Suprapubic skin (tissue), 4 donors: Measurements from ENCODE around the gene BMP8A. TPM values are rescaled to one million over a fixed set of nuclear protein-coding genes. Genes with fewer than 3 reads are reported as not detected.

ENCODE experiments used
- DNase-seq, 2 donors: peaks; one replicate each; pipeline ENCODE4 v3.0.0-alpha.2; 2019; ENCODE audit warnings: low spot score in 2 of 2
- H3K27ac ChIP-seq: fragments of 200-600 bp; sonication (generic); one replicate; pipeline ENCODE4 v1.5.1; 2019
- H3K27me3 ChIP-seq: fragments of 200-600 bp; sonication (generic); one replicate; pipeline ENCODE4 v1.5.1; 2019
- H3K36me3 ChIP-seq: fragments of 200-600 bp; sonication (generic); one replicate; pipeline ENCODE4 v1.5.1; 2019
- H3K4me1 ChIP-seq: fragments of 200-600 bp; sonication (generic); one replicate; pipeline ENCODE4 v1.5.1; 2019
- H3K4me3 ChIP-seq: fragments of 200-600 bp; sonication (generic); one replicate; pipeline ENCODE4 v1.5.1; 2019; ENCODE audit warnings: mild to moderate bottlenecking
- H3K9me3 ChIP-seq: fragments of 200-600 bp; sonication (generic); one replicate; pipeline ENCODE4 v1.5.1; 2019
- CTCF ChIP-seq, 2 donors: fragments of 200-600 bp in 1 of 2; fragments of 450-650 bp in 1 of 2; sonication (generic) in 1 of 2; IDR thresholded peaks; one replicate each; pipeline ENCODE4 v1.5.1; 2016 to 2019; ENCODE audit warnings: antibody characterized with exemption in 2 of 2, mild to moderate bottlenecking in 1 of 2, moderate library complexity in 1 of 2
- EP300 ChIP-seq: sonication (generic); formaldehyde crosslinking; IDR thresholded peaks from one replicate; pipeline ENCODE4 v1.6.1; 2017; ENCODE audit warnings: antibody characterized with exemption
- POLR2A ChIP-seq, 2 donors: fragments of 450-650 bp; IDR thresholded peaks; one replicate each; pipeline ENCODE4 v1.6.1; 2017; ENCODE audit warnings: antibody characterized with exemption in 2 of 2, mild to moderate bottlenecking in 2 of 2, moderate library complexity in 2 of 2
- POLR2AphosphoS5 ChIP-seq, 3 donors: sonication (generic); formaldehyde crosslinking; IDR thresholded peaks; one replicate each; pipeline ENCODE4 v1.6.1; 2017; ENCODE audit warnings: antibody characterized with exemption in 3 of 3
- WGBS: methylation state at CpG from one replicate; pipeline ENCODE4 v1.1.5; 2018; 5-methylcytosine and 5-hydroxymethylcytosine counted together
- total RNA-seq, 4 donors: library from RNA; depleted of rRNA; stranded (reverse); fragments of >200 nt; gene quantifications; one replicate each; pipeline ENCODE4 v1.1.0, GENCODE V29; 2016

BMP8A gene
- total RNA-seq, 4 donors from 2014 or later = 0.38 to 1.7 TPM; not detected in 2

- peaks cover 60% of the 10 kb centered on the region for H3K36me3 ChIP-seq
- no peak for DNase-seq
- no peak overlapping the region for H3K4me3 ChIP-seq
- TF ChIP-seq EP300 = no peak
- no peak for TF ChIP-seq POLR2AphosphoS5 (IDR thresholded peaks at IDR 0.05)
- TF ChIP-seq POLR2A (IDR thresholded peaks at IDR 0.05) = no peak
- no peak for TF ChIP-seq CTCF (IDR thresholded peaks at IDR 0.05)
- 65% methylated on average over 7 of the region's 7 CpGs for WGBS
- no peaks in the 10 kb centered on the region for H3K9me3 ChIP-seq
- H3K4me1 ChIP-seq = no peaks in the 10 kb centered on the region
- no peaks in the 10 kb centered on the region for H3K27me3 ChIP-seq
- no peak overlapping the region for H3K27ac ChIP-seq
These were observed 6.9 kb upstream of the BMP8A start for GRCh38 chr1:39484564-39484963.

- no peak overlapping the region for H3K4me3 ChIP-seq
- H3K4me1 ChIP-seq = no peaks in the 10 kb centered on the region
- peaks cover 54% of the 10 kb centered on the region for H3K36me3 ChIP-seq
- H3K27me3 ChIP-seq = no peaks in the 10 kb centered on the region
- 91% methylated on average over 14 of the region's 14 CpGs for WGBS
- no peak overlapping the region for H3K27ac ChIP-seq
- TF ChIP-seq POLR2AphosphoS5 (IDR thresholded peaks at IDR 0.05) (no peak), POLR2A (IDR thresholded peaks at IDR 0.05) (no peak), CTCF (IDR thresholded peaks at IDR 0.05) (no peak), EP300 (no peak)
- no peaks in the 10 kb centered on the region for H3K9me3 ChIP-seq
- DNase-seq = no peak
These were observed 6.2 kb upstream of the BMP8A start for GRCh38 chr1:39485046-39485803.

- no peak for DNase-seq
- Histone ChIP-seq H3K27me3 (peaks cover 24% of the 10 kb centered on the region), H3K4me3 (no peak overlapping the region), H3K9me3 (no peaks in the 10 kb centered on the region), H3K4me1 (peaks cover 15% of the 10 kb centered on the region), H3K36me3 (peaks cover 33% of the 10 kb centered on the region), H3K27ac (no peak overlapping the region)
- TF ChIP-seq POLR2A (IDR thresholded peaks at IDR 0.05) (no peak), POLR2AphosphoS5 (IDR thresholded peaks at IDR 0.05) (no peak), CTCF (IDR thresholded peaks at IDR 0.05) (no peak), EP300 (no peak)
- WGBS = 100% methylated on average over 5 of the region's 5 CpGs
These were observed 3.4 kb upstream of the BMP8A start for GRCh38 chr1:39488012-39488545.

GRCh38 chr1:39488793-39489566 lies 2.5 kb upstream of the BMP8A start:
- no peak for TF ChIP-seq POLR2AphosphoS5 (IDR thresholded peaks at IDR 0.05)
- TF ChIP-seq CTCF (IDR thresholded peaks at IDR 0.05) = no peak
- no peak for TF ChIP-seq POLR2A (IDR thresholded peaks at IDR 0.05)
- TF ChIP-seq EP300 = no peak
- H3K4me1 ChIP-seq = peaks cover 15% of the 10 kb centered on the region
- no peaks in the 10 kb centered on the region for H3K9me3 ChIP-seq
- H3K4me3 ChIP-seq = no peak overlapping the region
- peaks cover 30% of the 10 kb centered on the region for H3K36me3 ChIP-seq
- H3K27ac ChIP-seq = no peak overlapping the region
- H3K27me3 ChIP-seq = peaks cover 28% of the 10 kb centered on the region
- no peak for DNase-seq
- 65% methylated on average over 7 of the region's 7 CpGs for WGBS
